ENCODE measurements around the gene ARL6IP5.

Gene ARL6IP5

GRCh38 chr3:69116897-69117296 is 32.2 kb downstream of the ARL6IP5 start:
- DNase-seq (ENCODE audit: low spot score), result no peak

GRCh38 chr3:69118555-69118954 is 33.8 kb downstream of the ARL6IP5 start:
- no peak for DNase-seq (ENCODE audit: low spot score)

GRCh38 chr3:69119138-69119537 is 34.4 kb downstream of the ARL6IP5 start:
- no peak for DNase-seq (ENCODE audit: low spot score)

- DNase-seq (ENCODE audit: low spot score), result no peak
Measured at GRCh38 chr3:69119681-69120080, 34.9 kb downstream of the ARL6IP5 start.

GRCh38 chr3:69120879-69121464 is 36.2 kb downstream of the ARL6IP5 start:
- DNase-seq (ENCODE audit: low spot score), result no peak

GRCh38 chr3:69121513-69121912 is 36.8 kb downstream of the ARL6IP5 start:
- DNase-seq (ENCODE audit: low spot score), result no peak

- DNase-seq (ENCODE audit: low spot score), result no peak
Measured at GRCh38 chr3:69121950-69122349, 37.2 kb downstream of the ARL6IP5 start.

- no peak for DNase-seq (ENCODE audit: low spot score)
Measured at GRCh38 chr3:69122403-69122802, 37.7 kb downstream of the ARL6IP5 start, which contains the start of gene LMOD3. Gene LMOD3, minus strand, starts transcription at chr3:69122595. Its CDS starts 209 bp downstream, at chr3:69122386.

- no peak for DNase-seq (ENCODE audit: low spot score)
Measured at GRCh38 chr3:69126216-69126615, 41.5 kb downstream of the ARL6IP5 start.

- no peak for DNase-seq (ENCODE audit: low spot score)
Measured at GRCh38 chr3:69126999-69127398, 42.3 kb downstream of the ARL6IP5 start.

- DNase-seq (ENCODE audit: low spot score), result no peak
Measured at GRCh38 chr3:69128509-69128908, 43.8 kb downstream of the ARL6IP5 start.

- DNase-seq (ENCODE audit: low spot score), result no peak
Measured at GRCh38 chr3:69129531-69129930, 44.8 kb downstream of the ARL6IP5 start.

- no peak for DNase-seq (ENCODE audit: low spot score)
Measured at GRCh38 chr3:69130689-69131088, 46.0 kb downstream of the ARL6IP5 start.

GRCh38 chr3:69137005-69137404 is 52.3 kb downstream of the ARL6IP5 start:
- no peak for DNase-seq (ENCODE audit: low spot score)

GRCh38 chr3:69137412-69137811 is 52.7 kb downstream of the ARL6IP5 start:
- DNase-seq (ENCODE audit: low spot score), result no peak

GRCh38 chr3:69141313-69141712 is 56.6 kb downstream of the ARL6IP5 start:
- no peak for DNase-seq (ENCODE audit: low spot score)

- no peak for DNase-seq (ENCODE audit: low spot score)
Measured at GRCh38 chr3:69142090-69142489, 57.4 kb downstream of the ARL6IP5 start.

- DNase-seq (ENCODE audit: low spot score), result no peak
Measured at GRCh38 chr3:69142797-69143454, 58.2 kb downstream of the ARL6IP5 start.

- DNase-seq (ENCODE audit: low spot score), result no peak
Measured at GRCh38 chr3:69143612-69144011, 58.9 kb downstream of the ARL6IP5 start.

GRCh38 chr3:69144631-69145245 is 60.0 kb downstream of the ARL6IP5 start:
- no peak for DNase-seq (ENCODE audit: low spot score)

GRCh38 chr3:69145688-69146087 is 61.0 kb downstream of the ARL6IP5 start:
- no peak for DNase-seq (ENCODE audit: low spot score)

- no peak for DNase-seq (ENCODE audit: low spot score)
Measured at GRCh38 chr3:69149586-69149985, 64.8 kb downstream of the ARL6IP5 start.
